ENCODE measurements around the gene SLIT3.

Gene SLIT3

GRCh38 chr5:168874713-168875380 lies 426.1 kb downstream of the SLIT3 start:
- H3K27ac ChIP-seq = no peak overlapping the region
- TF ChIP-seq CTCF (conservative IDR thresholded peaks at IDR 0.05) = no peak

- H3K27ac ChIP-seq = no peak overlapping the region
- no peak for TF ChIP-seq CTCF (conservative IDR thresholded peaks at IDR 0.05)
Measured at GRCh38 chr5:168872246-168872645, 428.7 kb downstream of the SLIT3 start.

GRCh38 chr5:168870910-168871309 lies 430.0 kb downstream of the SLIT3 start:
- TF ChIP-seq CTCF (conservative IDR thresholded peaks at IDR 0.05) = no peak
- H3K27ac ChIP-seq = no peak overlapping the region

- no peak for TF ChIP-seq CTCF (conservative IDR thresholded peaks at IDR 0.05)
- no peak overlapping the region for H3K27ac ChIP-seq
Measured at GRCh38 chr5:168869615-168870227, 431.2 kb downstream of the SLIT3 start.

- TF ChIP-seq CTCF (conservative IDR thresholded peaks at IDR 0.05) = no peak
- H3K27ac ChIP-seq = no peak overlapping the region
Measured at GRCh38 chr5:168867241-168867640, 433.7 kb downstream of the SLIT3 start.

GRCh38 chr5:168865968-168866367 lies 435.0 kb downstream of the SLIT3 start:
- no peak overlapping the region for H3K27ac ChIP-seq
- TF ChIP-seq CTCF (conservative IDR thresholded peaks at IDR 0.05) = no peak

GRCh38 chr5:168863021-168863420 lies 437.9 kb downstream of the SLIT3 start:
- H3K27ac ChIP-seq = no peak overlapping the region
- no peak for TF ChIP-seq CTCF (conservative IDR thresholded peaks at IDR 0.05)

Measured in VCaP (cell line).